Fibroblast of lung (primary cell): ENCODE data around the gene XPO5. TPM values are rescaled to one million over a fixed set of nuclear protein-coding genes. Genes with fewer than 3 reads are reported as not detected.

ENCODE experiments used
- DNase-seq, 2 donors: peaks; one replicate each; pipeline versions ENCODE4 v3.0.0 to v3.0.0-alpha.2; 2010; ENCODE audit warnings: low read depth in 2 of 2
- H2AFZ ChIP-seq: 2 replicates; pipeline ENCODE4 v1.5.1; 2012; ENCODE audit warnings: low read length, control low read depth, inconsistent platforms
- H3K27ac ChIP-seq: 2 replicates; pipeline ENCODE4 v1.5.1; 2011; ENCODE audit warnings: low read length, control low read depth; ENCODE audit not compliant: insufficient read depth
- H3K27me3 ChIP-seq: 2 replicates; pipeline ENCODE4 v1.5.1; 2011; ENCODE audit warnings: mild to moderate bottlenecking, low read length; ENCODE audit not compliant: control insufficient read depth, insufficient read depth
- H3K36me3 ChIP-seq: 2 replicates; pipeline ENCODE4 v1.5.1; 2011; ENCODE audit warnings: low read length; ENCODE audit not compliant: control insufficient read depth, insufficient read depth
- H3K4me1 ChIP-seq: 2 replicates; pipeline ENCODE4 v1.5.1; 2011; ENCODE audit warnings: low read length; ENCODE audit not compliant: control insufficient read depth, insufficient read depth; ENCODE audit errors: extremely low read depth
- H3K4me2 ChIP-seq: 2 replicates; pipeline ENCODE4 v1.5.1; 2011; ENCODE audit warnings: low read length, control low read depth; ENCODE audit not compliant: insufficient read depth; ENCODE audit errors: extremely low read depth
- H3K4me3 ChIP-seq, 4 experiments: fragments of 200-600 bp in 1 of 4; sonication (generic) in 1 of 4; replicated peaks in 1 of 4; 2 replicates each; pipeline ENCODE4 v1.5.1; 2011 to 2016; ENCODE audit warnings: low read length in 4 of 4, low read depth in 3 of 4, mild to moderate bottlenecking in 3 of 4, control low read depth in 2 of 4, inconsistent platforms in 1 of 4, mixed read lengths in 1 of 4; ENCODE audit not compliant: insufficient read depth in 1 of 4; ENCODE audit errors: control extremely low read depth in 1 of 4
- H3K79me2 ChIP-seq: 2 replicates; pipeline ENCODE4 v1.5.1; 2012; ENCODE audit warnings: mild to moderate bottlenecking, low read length, inconsistent platforms; ENCODE audit not compliant: control insufficient read depth, insufficient read depth
- H3K9ac ChIP-seq: 2 replicates; pipeline ENCODE4 v1.5.1; 2011; ENCODE audit warnings: mild to moderate bottlenecking, low read length, control low read depth; ENCODE audit not compliant: insufficient read depth
- H3K9me3 ChIP-seq: 2 replicates; pipeline ENCODE4 v1.5.1; 2012; ENCODE audit warnings: low read depth, low read length; ENCODE audit not compliant: control insufficient read depth, insufficient read depth
- H4K20me1 ChIP-seq: 2 replicates; pipeline ENCODE4 v1.5.1; 2011; ENCODE audit warnings: low read length; ENCODE audit not compliant: control insufficient read depth, insufficient read depth; ENCODE audit errors: extremely low read depth
- CTCF ChIP-seq, 2 donors: IDR thresholded peaks in 1 of 2; conservative IDR thresholded peaks in 1 of 2; 1 replicate in 1 of 2; 2 replicates in 1 of 2; pipeline ENCODE4 v1.5.1; 2011 to 2012; ENCODE audit warnings: low read length in 2 of 2, control low read depth in 1 of 2, inconsistent platforms in 1 of 2, low read depth in 1 of 2, mild to moderate bottlenecking in 1 of 2
- EZH2 ChIP-seq: IDR thresholded peaks from 2 replicates; pipeline ENCODE4 v1.5.1; 2012; ENCODE audit warnings: low read length, control low read depth, mild to moderate bottlenecking; ENCODE audit errors: missing control alignments
- polyA plus RNA-seq, 2 donors: library from polyadenylated mRNA; depleted of rRNA in 1 of 2; stranded (reverse) in 1 of 2; unstranded in 1 of 2; fragments of >200 nt; gene quantifications; 2 replicates each; pipeline ENCODE4 v1.2.1, GENCODE V29; 2011 to 2012; ENCODE audit warnings: missing spikeins in 1 of 2
- total RNA-seq: library from RNA; depleted of rRNA; stranded (reverse); fragments of >200 nt; gene quantifications from 2 replicates; pipeline ENCODE4 v1.2.1, GENCODE V29; 2014

XPO5 gene
- total and polyA plus RNA-seq, 2 donors (not counting 1 experiment from before 2014, with no cell fraction given) = 20.5 to 21.7 TPM

GRCh38 chr6:43477235-43478007 lies 98.4 kb downstream of the XPO5 start, which contains the start of gene TJAP1:
Gene TJAP1, plus strand, starts transcription at chr6:43477570. Its CDS starts 21,432 bp downstream, at chr6:43499002.
- TF ChIP-seq CTCF (conservative IDR thresholded peaks at IDR 0.05 in 1 of 2, IDR thresholded peaks at IDR 0.05 in 1 of 2; ENCODE audit: low read depth in 1 of 2, low read length in 2 of 2) = no peak
- no peak for TF ChIP-seq EZH2
- Histone ChIP-seq H3K4me1 (peaks cover 12% of the 10 kb centered on the region), H3K27me3 (no peaks in the 10 kb centered on the region), H3K9me3 (no peaks in the 10 kb centered on the region), H3K36me3 (peaks cover 2% of the 10 kb centered on the region), H3K4me2 (peak within 1 kb of the TSS; percentile 100), H3K4me3 (peak within 1 kb of the TSS; percentile 73 to 80 (median 76)), H3K9ac (peak within 1 kb of the TSS; percentile 77), H3K27ac (peak within 1 kb of the TSS; percentile 73), H3K79me2 (peaks cover 23% of the 10 kb centered on the region), H2AFZ (peak within 1 kb of the TSS; percentile 79), H4K20me1 (no peaks in the 10 kb centered on the region)
- DNase-seq = peak; percentile 77 to 85

- Histone ChIP-seq H3K4me3 (peak overlapping the region; percentile 42 to 80 (median 74)), H3K36me3 (peaks cover 2% of the 10 kb centered on the region), H2AFZ (peak overlapping the region; percentile 79), H3K27ac (peak overlapping the region; percentile 1), H3K4me1 (peaks cover 12% of the 10 kb centered on the region), H4K20me1 (no peaks in the 10 kb centered on the region), H3K27me3 (no peaks in the 10 kb centered on the region), H3K4me2 (peak overlapping the region; percentile 83), H3K9ac (no peak overlapping the region), H3K79me2 (peaks cover 20% of the 10 kb centered on the region), H3K9me3 (no peaks in the 10 kb centered on the region)
- no peak for DNase-seq
- no peak for TF ChIP-seq EZH2
- TF ChIP-seq CTCF (conservative IDR thresholded peaks at IDR 0.05 in 1 of 2, IDR thresholded peaks at IDR 0.05 in 1 of 2; ENCODE audit: low read depth in 1 of 2, low read length in 2 of 2) = no peak
Observed at GRCh38 chr6:43476746-43477145, 99.1 kb downstream of the XPO5 start.

- no peak overlapping the region for H3K4me3 ChIP-seq
- peaks cover 18% of the 10 kb centered on the region for H3K79me2 ChIP-seq
- no peak overlapping the region for H2AFZ ChIP-seq
- H3K9ac ChIP-seq = no peak overlapping the region
- no peak for TF ChIP-seq EZH2
- TF ChIP-seq CTCF (conservative IDR thresholded peaks at IDR 0.05 in 1 of 2, IDR thresholded peaks at IDR 0.05 in 1 of 2; ENCODE audit: low read depth in 1 of 2, low read length in 2 of 2) = no peak
- H3K27me3 ChIP-seq = no peaks in the 10 kb centered on the region
- no peak overlapping the region for H3K27ac ChIP-seq
- no peak overlapping the region for H3K4me2 ChIP-seq
- H3K36me3 ChIP-seq = peaks cover 2% of the 10 kb centered on the region
- no peaks in the 10 kb centered on the region for H3K9me3 ChIP-seq
- no peaks in the 10 kb centered on the region for H4K20me1 ChIP-seq
- no peak for DNase-seq
- peaks cover 12% of the 10 kb centered on the region for H3K4me1 ChIP-seq
Observed at GRCh38 chr6:43475516-43475915, 100.3 kb downstream of the XPO5 start.
